Measurements from ENCODE around the gene CHRNB2. TPM values are rescaled to one million over a fixed set of nuclear protein-coding genes. Genes with fewer than 3 reads are reported as not detected.

The CHRNB2 gene
- total RNA-seq, 2 donors from 2014 or later, result 0.05 to 0.74 TPM

DNA sequence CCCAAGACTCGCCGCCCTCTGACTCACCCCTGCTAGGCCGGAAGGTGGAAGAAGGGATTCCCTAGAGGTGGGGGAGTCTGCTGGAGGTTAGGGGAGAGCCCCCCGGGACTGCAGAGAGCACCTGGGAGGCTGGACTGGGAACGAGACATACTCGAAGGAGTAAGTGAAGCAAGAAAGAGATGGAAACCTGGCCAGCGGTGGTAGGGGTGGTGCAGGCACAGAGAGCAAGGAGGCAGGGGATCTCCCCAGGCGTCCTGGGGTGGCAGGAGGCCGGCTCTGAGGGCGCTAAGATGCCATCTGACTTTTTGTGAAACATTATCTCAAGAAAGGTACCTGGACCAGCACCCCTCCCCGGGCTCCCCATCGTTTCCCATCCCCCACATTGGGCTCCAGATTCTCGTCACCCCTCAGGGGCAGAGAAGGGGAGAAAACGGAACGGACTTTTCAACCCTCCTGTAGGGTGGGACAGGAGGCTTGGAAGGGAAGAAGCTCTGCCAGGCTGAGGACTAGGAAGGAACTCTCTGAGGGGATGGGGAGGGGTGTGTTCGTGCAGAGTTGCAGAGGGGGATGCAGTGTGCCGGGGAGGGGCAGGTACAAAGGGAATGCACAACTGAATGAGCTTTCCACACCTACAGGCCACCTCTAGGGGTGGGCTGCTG, 708 bp downstream of the CHRNB2 start:
- Histone ChIP-seq H3K4me3 (no peak overlapping the region), H3K36me3 (no peaks in the 10 kb centered on the region), H3K4me1 (replicated peaks) (peaks cover 5% of the 10 kb centered on the region), H3K9me3 (no peaks in the 10 kb centered on the region), H3K27ac (no peak overlapping the region), H3K27me3 (replicated peaks; ENCODE audit: insufficient read depth) (no peaks in the 10 kb centered on the region)
- no peak for DNase-seq (ENCODE audit: low spot score)
- TF ChIP-seq POLR2A (IDR thresholded peaks at IDR 0.05), result no peak
- TF ChIP-seq, protein P1, sequence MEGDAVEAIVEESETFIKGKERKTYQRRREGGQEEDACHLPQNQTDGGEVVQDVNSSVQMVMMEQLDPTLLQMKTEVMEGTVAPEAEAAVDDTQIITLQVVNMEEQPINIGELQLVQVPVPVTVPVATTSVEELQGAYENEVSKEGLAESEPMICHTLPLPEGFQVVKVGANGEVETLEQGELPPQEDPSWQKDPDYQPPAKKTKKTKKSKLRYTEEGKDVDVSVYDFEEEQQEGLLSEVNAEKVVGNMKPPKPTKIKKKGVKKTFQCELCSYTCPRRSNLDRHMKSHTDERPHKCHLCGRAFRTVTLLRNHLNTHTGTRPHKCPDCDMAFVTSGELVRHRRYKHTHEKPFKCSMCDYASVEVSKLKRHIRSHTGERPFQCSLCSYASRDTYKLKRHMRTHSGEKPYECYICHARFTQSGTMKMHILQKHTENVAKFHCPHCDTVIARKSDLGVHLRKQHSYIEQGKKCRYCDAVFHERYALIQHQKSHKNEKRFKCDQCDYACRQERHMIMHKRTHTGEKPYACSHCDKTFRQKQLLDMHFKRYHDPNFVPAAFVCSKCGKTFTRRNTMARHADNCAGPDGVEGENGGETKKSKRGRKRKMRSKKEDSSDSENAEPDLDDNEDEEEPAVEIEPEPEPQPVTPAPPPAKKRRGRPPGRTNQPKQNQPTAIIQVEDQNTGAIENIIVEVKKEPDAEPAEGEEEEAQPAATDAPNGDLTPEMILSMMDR (IDR thresholded peaks at IDR 0.05), result no peak
- no peak for TF ChIP-seq POLR2AphosphoS5 (IDR thresholded peaks at IDR 0.05)
- intact Hi-C loops (cut with DNase I), result no loop called here
- 35% methylated on average over 17 of the region's 17 CpGs for WGBS

DNA sequence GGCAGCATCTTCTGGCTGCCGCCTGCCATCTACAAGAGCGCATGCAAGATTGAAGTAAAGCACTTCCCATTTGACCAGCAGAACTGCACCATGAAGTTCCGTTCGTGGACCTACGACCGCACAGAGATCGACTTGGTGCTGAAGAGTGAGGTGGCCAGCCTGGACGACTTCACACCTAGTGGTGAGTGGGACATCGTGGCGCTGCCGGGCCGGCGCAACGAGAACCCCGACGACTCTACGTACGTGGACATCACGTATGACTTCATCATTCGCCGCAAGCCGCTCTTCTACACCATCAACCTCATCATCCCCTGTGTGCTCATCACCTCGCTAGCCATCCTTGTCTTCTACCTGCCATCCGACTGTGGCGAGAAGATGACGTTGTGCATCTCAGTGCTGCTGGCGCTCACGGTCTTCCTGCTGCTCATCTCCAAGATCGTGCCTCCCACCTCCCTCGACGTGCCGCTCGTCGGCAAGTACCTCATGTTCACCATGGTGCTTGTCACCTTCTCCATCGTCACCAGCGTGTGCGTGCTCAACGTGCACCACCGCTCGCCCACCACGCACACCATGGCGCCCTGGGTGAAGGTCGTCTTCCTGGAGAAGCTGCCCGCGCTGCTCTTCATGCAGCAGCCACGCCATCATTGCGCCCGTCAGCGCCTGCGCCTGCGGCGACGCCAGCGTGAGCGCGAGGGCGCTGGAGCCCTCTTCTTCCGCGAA, 3.8 kb downstream of the CHRNB2 start:
- TF ChIP-seq, protein P1 (IDR thresholded peaks at IDR 0.05), result no peak
- TF ChIP-seq POLR2AphosphoS5 (IDR thresholded peaks at IDR 0.05) (no peak), POLR2A (IDR thresholded peaks at IDR 0.05) (no peak)
- intact Hi-C loops (cut with DNase I), result no loop called here
- H3K9me3 ChIP-seq, result no peaks in the 10 kb centered on the region
- no peak for DNase-seq (ENCODE audit: low spot score)
- no peaks in the 10 kb centered on the region for H3K27me3 ChIP-seq (replicated peaks; ENCODE audit: insufficient read depth)
- no peak overlapping the region for H3K4me3 ChIP-seq
- H3K4me1 ChIP-seq (replicated peaks), result peaks cover 5% of the 10 kb centered on the region
- 97% methylated on average over 59 of the region's 59 CpGs for WGBS
- no peak overlapping the region for H3K27ac ChIP-seq
- no peaks in the 10 kb centered on the region for H3K36me3 ChIP-seq

DNA sequence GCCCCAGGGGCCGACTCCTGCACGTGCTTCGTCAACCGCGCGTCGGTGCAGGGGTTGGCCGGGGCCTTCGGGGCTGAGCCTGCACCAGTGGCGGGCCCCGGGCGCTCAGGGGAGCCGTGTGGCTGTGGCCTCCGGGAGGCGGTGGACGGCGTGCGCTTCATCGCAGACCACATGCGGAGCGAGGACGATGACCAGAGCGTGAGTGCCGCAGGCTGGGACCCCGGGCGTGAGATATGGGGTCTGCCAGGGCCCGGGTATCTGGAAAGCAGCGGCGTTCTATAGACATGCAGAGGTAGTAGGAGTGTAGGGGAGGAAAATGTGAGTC, 4.3 kb downstream of the CHRNB2 start:
- H3K36me3 ChIP-seq, result no peaks in the 10 kb centered on the region
- peaks cover 5% of the 10 kb centered on the region for H3K4me1 ChIP-seq (replicated peaks)
- intact Hi-C loops (cut with DNase I), result no loop called here
- no peak for DNase-seq (ENCODE audit: low spot score)
- no peaks in the 10 kb centered on the region for H3K27me3 ChIP-seq (replicated peaks; ENCODE audit: insufficient read depth)
- no peaks in the 10 kb centered on the region for H3K9me3 ChIP-seq
- WGBS, result 96% methylated on average over 28 of the region's 29 CpGs
- TF ChIP-seq, protein P1 (IDR thresholded peaks at IDR 0.05), result no peak
- no peak overlapping the region for H3K27ac ChIP-seq
- no peak overlapping the region for H3K4me3 ChIP-seq

DNA sequence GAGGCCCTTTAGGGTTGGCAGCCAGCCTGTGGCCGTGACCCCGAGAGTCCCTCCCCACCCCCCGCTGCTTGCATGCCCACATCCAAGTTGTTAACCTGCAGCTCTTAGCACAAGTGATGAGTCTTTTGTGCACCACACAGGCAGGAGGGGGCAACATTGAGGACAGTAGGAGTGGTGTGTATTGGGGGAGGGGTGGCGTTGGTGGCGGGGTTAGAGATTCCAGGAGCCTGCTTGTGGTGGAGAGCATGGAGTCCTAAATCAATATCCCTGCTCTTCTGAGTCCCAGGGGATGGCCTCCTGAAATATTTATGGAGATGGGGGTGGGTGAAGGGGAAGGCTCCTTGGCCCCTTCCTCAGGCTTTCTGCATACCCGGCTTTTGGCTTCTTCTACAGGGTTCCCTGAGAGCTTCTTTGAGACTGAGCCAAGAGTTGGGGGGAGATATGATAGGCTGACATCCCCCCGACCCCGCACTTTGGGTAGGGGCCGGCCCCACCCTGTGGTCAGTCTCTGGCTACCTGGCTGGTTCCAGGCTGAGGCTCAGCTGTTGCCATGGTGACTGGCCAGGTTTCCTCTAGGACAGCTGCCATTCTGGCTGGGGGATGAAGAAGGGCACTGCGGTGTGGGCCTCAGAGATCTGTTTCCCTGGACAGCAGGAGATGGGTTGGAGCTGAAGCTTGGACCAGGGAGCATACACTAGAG, 5.0 kb downstream of the CHRNB2 start:
- H3K27ac ChIP-seq, result no peak overlapping the region
- peaks cover 4% of the 10 kb centered on the region for H3K4me1 ChIP-seq (replicated peaks)
- TF ChIP-seq POLR2A (IDR thresholded peaks at IDR 0.05) (no peak), POLR2AphosphoS5 (IDR thresholded peaks at IDR 0.05) (no peak)
- TF ChIP-seq, protein P1 (IDR thresholded peaks at IDR 0.05), result no peak
- H3K36me3 ChIP-seq, result no peaks in the 10 kb centered on the region
- H3K4me3 ChIP-seq, result no peak overlapping the region
- no peaks in the 10 kb centered on the region for H3K27me3 ChIP-seq (replicated peaks; ENCODE audit: insufficient read depth)
- WGBS, result 76% methylated on average over 10 of the region's 10 CpGs
- intact Hi-C loops (cut with DNase I), result no loop called here
- no peaks in the 10 kb centered on the region for H3K9me3 ChIP-seq
- DNase-seq (ENCODE audit: low spot score), result no peak

All from prostate gland (tissue), 2 donors.